IMR-90 (cell line): Measurements from ENCODE around the gene CDS2. TPM values are rescaled to one million over a fixed set of nuclear protein-coding genes. Genes with fewer than 3 reads are reported as not detected.

ENCODE experiments used
- ATAC-seq: fragments of 200-7000 bp; cut with Tn5 transposase; 2 replicates; pipeline ENCODE4 v1.9.1; 2020; ENCODE audit warnings: low read depth, mild to moderate bottlenecking, moderate library complexity
- BruUV-seq: library from RNA; stranded (reverse); fragments of 400-500 nt; replicated peaks from 2 replicates; lab custom pipeline; 2021; lab: Mats Ljungman, UMichigan
- CTCF ChIA-PET: fragments of 300-600 bp; formaldehyde crosslinking; extraction: SDS; loops from one replicate; lab custom pipeline; 2021; ENCODE audit warnings: antibody characterized with exemption; lab: Yijun Ruan, JAX
- POLR2A ChIA-PET: fragments of 300-600 bp; sonication (Branson Sonifier 250); formaldehyde crosslinking; loops from one replicate; lab custom pipeline; 2022; ENCODE audit warnings: antibody characterized with exemption; ENCODE audit not compliant: unreplicated experiment; lab: Charles Lee
- DNase-seq: peaks from one replicate; pipeline ENCODE4 v3.0.0; 2013
- H2AFZ ChIP-seq: replicated peaks from 2 replicates; pipeline ENCODE3; 2013; ENCODE audit warnings: low read length, mild to moderate bottlenecking; ENCODE audit not compliant: poor library complexity
- H2AK5ac ChIP-seq: 2 replicates; pipeline ENCODE4 v1.6.1; 2013; ENCODE audit warnings: low read depth, low read length, inconsistent platforms
- H2AK9ac ChIP-seq: replicated peaks from 2 replicates; pipeline ENCODE3; 2013; ENCODE audit warnings: mild to moderate bottlenecking, low read depth, low read length, moderate library complexity; ENCODE audit not compliant: poor library complexity
- H2BK120ac ChIP-seq: 2 replicates; pipeline ENCODE4 v1.6.1; 2013; ENCODE audit warnings: low read depth, low read length, inconsistent platforms
- H2BK15ac ChIP-seq: 3 replicates; pipeline ENCODE4 v1.6.1; 2013; ENCODE audit warnings: low read depth, low read length, inconsistent platforms
- H2BK20ac ChIP-seq: 2 replicates; pipeline ENCODE4 v1.6.1; 2013; ENCODE audit warnings: low read depth, mild to moderate bottlenecking, inconsistent platforms, low read length, moderate library complexity
- H2BK5ac ChIP-seq: 2 replicates; pipeline ENCODE4 v1.6.1; 2013; ENCODE audit warnings: mild to moderate bottlenecking, low read depth, low read length, inconsistent platforms; ENCODE audit not compliant: poor library complexity, severe bottlenecking
- H3K14ac ChIP-seq: replicated peaks from 2 replicates; pipeline ENCODE4 v1.6.1; 2013; ENCODE audit warnings: low read depth, low read length, inconsistent platforms
- H3K18ac ChIP-seq: 2 replicates; pipeline ENCODE4 v1.6.1; 2013; ENCODE audit warnings: low read depth, low read length, control low read depth
- H3K23ac ChIP-seq: 2 replicates; pipeline ENCODE4 v1.6.1; 2013; ENCODE audit warnings: low read depth, low read length, inconsistent platforms
- H3K27ac ChIP-seq: 2 replicates; pipeline ENCODE4 v1.5.1; 2013; ENCODE audit warnings: mild to moderate bottlenecking, control low read depth, low read length; ENCODE audit not compliant: insufficient read depth
- H3K27me3 ChIP-seq: 2 replicates; pipeline ENCODE4 v1.6.1; 2013; ENCODE audit warnings: low read length; ENCODE audit not compliant: control insufficient read depth, insufficient read depth
- H3K36me3 ChIP-seq: 2 replicates; pipeline ENCODE4 v1.6.1; 2013; ENCODE audit warnings: low read length, mixed read lengths; ENCODE audit not compliant: control insufficient read depth, insufficient read depth
- H3K4ac ChIP-seq: 2 replicates; pipeline ENCODE4 v1.6.1; 2013; ENCODE audit warnings: low read depth, low read length, inconsistent platforms
- H3K4me1 ChIP-seq: 2 replicates; pipeline ENCODE4 v1.6.1; 2013; ENCODE audit warnings: low read length, mixed read lengths; ENCODE audit not compliant: control insufficient read depth, insufficient read depth
- H3K4me2 ChIP-seq: 2 replicates; pipeline ENCODE4 v1.6.1; 2013; ENCODE audit warnings: low read depth, mild to moderate bottlenecking, control low read depth, low read length, moderate library complexity
- H3K4me3 ChIP-seq: 2 replicates; pipeline ENCODE4 v1.5.1; 2013; ENCODE audit warnings: low read depth, mild to moderate bottlenecking, control low read depth, low read length, moderate library complexity; ENCODE audit not compliant: insufficient read depth
- H3K56ac ChIP-seq: 2 replicates; pipeline ENCODE4 v1.6.1; 2013; ENCODE audit warnings: low read length, inconsistent platforms; ENCODE audit not compliant: insufficient read depth; ENCODE audit errors: extremely low read depth
- H3K79me1 ChIP-seq, 2 experiments: 2 replicates each; pipeline ENCODE4 v1.6.1; 2013; ENCODE audit warnings: low read length in 2 of 2, inconsistent platforms in 1 of 2, low read depth in 1 of 2
- H3K9ac ChIP-seq: 2 replicates; pipeline ENCODE4 v1.6.1; 2013; ENCODE audit warnings: low read depth, low read length, control low read depth
- H3K9me1 ChIP-seq: 2 replicates; pipeline ENCODE4 v1.6.1; 2013; ENCODE audit warnings: low read length, inconsistent platforms; ENCODE audit not compliant: insufficient read depth
- H3K9me3 ChIP-seq: 2 replicates; pipeline ENCODE4 v1.6.1; 2013; ENCODE audit warnings: low read length; ENCODE audit not compliant: control insufficient read depth, insufficient read depth
- H4K20me1 ChIP-seq: 2 replicates; pipeline ENCODE4 v1.6.1; 2013; ENCODE audit warnings: low read length, inconsistent platforms; ENCODE audit not compliant: insufficient read depth
- H4K5ac ChIP-seq: 2 replicates; pipeline ENCODE4 v1.6.1; 2013; ENCODE audit warnings: mild to moderate bottlenecking, low read depth, low read length, control low read depth
- H4K8ac ChIP-seq, 2 experiments: 2 replicates each; pipeline ENCODE4 v1.6.1; 2013; ENCODE audit warnings: low read depth in 2 of 2, low read length in 2 of 2, control low read depth in 1 of 2, inconsistent platforms in 1 of 2
- H4K91ac ChIP-seq: 2 replicates; pipeline ENCODE4 v1.6.1; 2013; ENCODE audit warnings: low read depth, low read length, inconsistent platforms; ENCODE audit not compliant: insufficient read depth
- BHLHE40 ChIP-seq: fragments of 150-350 bp; IDR thresholded peaks from 2 replicates; pipeline ENCODE4 v1.6.1; 2016; ENCODE audit warnings: mild to moderate bottlenecking, low read depth, low read length
- CHD1 ChIP-seq: IDR thresholded peaks from 2 replicates; pipeline ENCODE4 v1.6.1; 2012; ENCODE audit warnings: low read depth, low read length, improper control_type of control experiment
- MAFK ChIP-seq: IDR thresholded peaks from 2 replicates; pipeline ENCODE4 v1.6.1; 2012; ENCODE audit warnings: low read depth, low read length, improper control_type of control experiment
- MAZ ChIP-seq: IDR thresholded peaks from 2 replicates; pipeline ENCODE4 v1.6.1; 2012; ENCODE audit warnings: low read depth, mild to moderate bottlenecking, low read length, improper control_type of control experiment, moderate library complexity, borderline replicate concordance
- NFE2L2 ChIP-seq: fragments of 150-350 bp; IDR thresholded peaks from 2 replicates; pipeline ENCODE4 v1.6.1; 2016; ENCODE audit warnings: low read depth, mild to moderate bottlenecking, low read length
- RFX5 ChIP-seq: IDR thresholded peaks from 2 replicates; pipeline ENCODE4 v1.8.0; 2012; ENCODE audit warnings: low read depth, mild to moderate bottlenecking, low read length, moderate library complexity
- SMC3 ChIP-seq: fragments of 150-350 bp; IDR thresholded peaks from 2 replicates; pipeline ENCODE4 v1.6.1; 2016; ENCODE audit warnings: low read depth, mild to moderate bottlenecking, antibody characterized with exemption, low read length, moderate library complexity
- WGBS, 2 experiments: methylation state at CpG; one replicate each; pipeline versions ENCODE4 v1.1.5 to v1.1.7; 2013; ENCODE audit warnings: missing lambda C conversion rate in 2 of 2; ENCODE audit not compliant: insufficient read length in 1 of 2; ENCODE audit errors: extremely low coverage in 2 of 2; 5-methylcytosine and 5-hydroxymethylcytosine counted together
- dilution Hi-C: fragments of 300-500 bp; cut with HindIII; formaldehyde crosslinking; loops from one replicate; pipeline ENCODE4 v1.14.3; 2018; ENCODE audit warnings: low sequenced_read_pairs; ENCODE audit not compliant: unreplicated experiment
- in situ Hi-C: fragments of 300-500 bp; cut with MboI; formaldehyde crosslinking; loops from 3 replicates; pipeline ENCODE4 v1.14.3; 2019; ENCODE audit warnings: low sequenced_read_pairs, inconsistent platforms, mixed read lengths
- intact Hi-C: fragments of 100-400 bp; cut with micrococcal nuclease; formaldehyde crosslinking; loops from 2 replicates; pipeline ENCODE4 v1.10.0; 2022
- microRNA-seq, 2 experiments: library from miRNA; stranded (forward) in 1 of 2; unstranded in 1 of 2; fragments of 10-50 nt in 1 of 2; fragments of <30 nt in 1 of 2; gene quantifications in 1 of 2; microRNA quantifications in 1 of 2; one replicate each; pipeline versions ENCODE3 to v1.1.0; 2013 to 2020; ENCODE audit not compliant: insufficient read depth in 1 of 2, insufficient read length in 1 of 2, unreplicated experiment in 1 of 2
- polyA plus RNA-seq, 3 experiments: library from polyadenylated mRNA; depleted of rRNA; stranded (reverse); fragments of >200 nt; gene quantifications; 2 replicates each; pipeline ENCODE4 v1.2.3, GENCODE V29; 2012; ENCODE audit warnings: low replicate concordance in 1 of 3
- small RNA-seq, 5 experiments: library from RNA; depleted of rRNA; stranded (forward); fragments of <200 nt; gene quantifications; one replicate each; pipeline ENCODE3, GENCODE V24; 2012
- total RNA-seq: library from RNA; depleted of rRNA; stranded (reverse); fragments of >200 nt; gene quantifications from 2 replicates; pipeline ENCODE4 v1.2.3, GENCODE V29; 2012; rRNA removed
- TF ChIP-seq, protein P1 (sequence below): fragments of 150-350 bp; IDR thresholded peaks from 2 replicates; pipeline ENCODE4 v1.6.1; 2016; ENCODE audit warnings: low read depth, mild to moderate bottlenecking, low read length, moderate library complexity, borderline replicate concordance

The CDS2 gene
- total and polyA plus RNA-seq, 2 of the 4 experiments (the other 2 are of a cell fraction): 17.0 to 47.1 TPM

DNA sequence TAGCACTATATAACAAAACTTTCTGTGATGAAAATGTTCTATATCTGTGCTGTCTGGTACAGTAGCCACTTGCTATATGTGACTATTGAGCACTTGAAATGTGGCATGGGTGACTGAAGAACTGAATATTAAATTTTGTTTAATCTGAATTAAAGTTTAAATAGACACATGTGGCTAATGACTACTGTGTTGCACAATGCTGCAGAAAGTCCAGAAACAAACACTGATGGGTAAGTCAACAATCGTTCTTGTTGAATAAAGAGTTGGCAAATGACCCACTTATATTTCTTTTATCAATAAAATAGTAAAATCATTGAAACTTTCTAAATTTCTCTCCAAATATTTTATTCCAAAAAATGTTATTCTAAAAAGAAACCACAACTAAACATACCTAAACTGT, 108.2 kb downstream of the CDS2 start:
- ATAC-seq: no peak
- dilution Hi-C loops (no loop called here), in situ Hi-C loops (no loop called here), intact Hi-C loops (no loop called here)
- no peak overlapping the region for H3K23ac ChIP-seq
- no peaks in the 10 kb centered on the region for H3K4me1 ChIP-seq
- H3K14ac ChIP-seq: no peak overlapping the region
- H3K4me3 ChIP-seq: no peak overlapping the region
- ChIA-PET POLR2A (interaction anchor here (0.6 kb wide), 1 partner anchor 27 kb away, joined by 3 read pairs; no protein-coding TSS in a partner anchor), CTCF (no interaction called here)
- no peak overlapping the region for H2AFZ ChIP-seq
- H2BK120ac ChIP-seq: no peak overlapping the region
- H4K8ac ChIP-seq: no peak overlapping the region
- no peak overlapping the region for H2AK9ac ChIP-seq
- H2BK5ac ChIP-seq: no peak overlapping the region
- WGBS, 2 experiments: no CpG with 5 or more reads among the region's 1 CpG
- H4K5ac ChIP-seq: no peak overlapping the region
- H2BK15ac ChIP-seq: no peak overlapping the region
- no TSS peak for BruUV-seq
- H3K79me1 ChIP-seq: no peaks in the 10 kb centered on the region
- no peak for DNase-seq
- H3K4me2 ChIP-seq: no peak overlapping the region
- no peaks in the 10 kb centered on the region for H3K9me1 ChIP-seq
- no peak overlapping the region for H3K9ac ChIP-seq
- no peak overlapping the region for H2BK20ac ChIP-seq
- no peak overlapping the region for H3K18ac ChIP-seq
- H3K9me3 ChIP-seq: no peaks in the 10 kb centered on the region
- no peak overlapping the region for H3K4ac ChIP-seq
- peaks cover 2% of the 10 kb centered on the region for H3K27me3 ChIP-seq
- no peak overlapping the region for H3K56ac ChIP-seq
- TF ChIP-seq SMC3 (no peak), CHD1 (no peak), MAZ (no peak), BHLHE40 (no peak), MAFK (no peak), RFX5 (no peak), NFE2L2 (no peak)
- TF ChIP-seq, protein P1, sequence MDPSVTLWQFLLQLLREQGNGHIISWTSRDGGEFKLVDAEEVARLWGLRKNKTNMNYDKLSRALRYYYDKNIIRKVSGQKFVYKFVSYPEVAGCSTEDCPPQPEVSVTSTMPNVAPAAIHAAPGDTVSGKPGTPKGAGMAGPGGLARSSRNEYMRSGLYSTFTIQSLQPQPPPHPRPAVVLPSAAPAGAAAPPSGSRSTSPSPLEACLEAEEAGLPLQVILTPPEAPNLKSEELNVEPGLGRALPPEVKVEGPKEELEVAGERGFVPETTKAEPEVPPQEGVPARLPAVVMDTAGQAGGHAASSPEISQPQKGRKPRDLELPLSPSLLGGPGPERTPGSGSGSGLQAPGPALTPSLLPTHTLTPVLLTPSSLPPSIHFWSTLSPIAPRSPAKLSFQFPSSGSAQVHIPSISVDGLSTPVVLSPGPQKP: no peak
- H4K91ac ChIP-seq: no peak overlapping the region
- no peak overlapping the region for H3K27ac ChIP-seq
- no peaks in the 10 kb centered on the region for H4K20me1 ChIP-seq
- H2AK5ac ChIP-seq: no peak overlapping the region
- no peaks in the 10 kb centered on the region for H3K36me3 ChIP-seq

Small RNA genes within 50 kb of the gene (microRNA-seq; reads per million reads assigned to microRNA genes)
- not detected for gene RF00019 (ENCODE audit: insufficient read depth, insufficient read length)
- not detected for gene RF00568 (ENCODE audit: insufficient read depth, insufficient read length)
- not detected for gene RNA5SP474 (ENCODE audit: insufficient read depth, insufficient read length)

Small RNA genes within 50 kb of the gene (small RNA-seq; reads per million reads assigned to genes)
- gene RF00019 (0 reads per million in 5 experiments), gene RF00568 (0 reads per million in 5 experiments), gene RNA5SP474 (0.07 to 10.4 (median 3.6) reads per million in 5 experiments)

Other genes starting within 250 kb of the CDS2 start
- gene SLC23A2, start 125.5 kb upstream of the CDS2 start, total RNA-seq: 10.2 and 11.1 TPM in 2 replicates
- gene SLC23A2, start 125.5 kb upstream of the CDS2 start, polyA plus RNA-seq (2012; rRNA removed): 13.5 and 14.4 TPM in 2 replicates
- gene TMEM230, start 13.9 kb upstream of the CDS2 start, total RNA-seq: 69.2 and 84.4 TPM in 2 replicates
- gene TMEM230, start 13.9 kb upstream of the CDS2 start, polyA plus RNA-seq (2012; rRNA removed): 97.7 and 102 TPM in 2 replicates
- gene PCNA, start 7.0 kb upstream of the CDS2 start, total RNA-seq: 155 and 222 TPM in 2 replicates
- gene PCNA, start 7.0 kb upstream of the CDS2 start, polyA plus RNA-seq (2012; rRNA removed): 185 and 213 TPM in 2 replicates
- gene PROKR2, start 189.9 kb downstream of the CDS2 start, total RNA-seq: not detected in 2 replicates
- gene PROKR2, start 189.9 kb downstream of the CDS2 start, polyA plus RNA-seq (2012; rRNA removed): not detected in 2 replicates